Measurements from ENCODE around the gene RNF144A.

- no peak for TF ChIP-seq EGR1 (IDR thresholded peaks at IDR 0.05)
- no peak for TF ChIP-seq RAD21 (IDR thresholded peaks at IDR 0.05; ENCODE audit: low read depth)
- no peak for TF ChIP-seq TAF1 (IDR thresholded peaks at IDR 0.05; ENCODE audit: low read depth)
- no peak for TF ChIP-seq EP300 (IDR thresholded peaks at IDR 0.05; ENCODE audit: borderline replicate concordance)
- TF ChIP-seq CREB1 (IDR thresholded peaks at IDR 0.05; ENCODE audit: low read depth): no peak
- TF ChIP-seq USF1 (IDR thresholded peaks at IDR 0.05): no peak
- no peak for TF ChIP-seq REST (IDR thresholded peaks at IDR 0.05; ENCODE audit: low read depth)
Observed at GRCh38 chr2:7089898-7090510, 172.8 kb downstream of the RNF144A start.

Measured in Ishikawa (cell line).